Kidney (tissue), 14 donors: ENCODE results near the gene PHTF2. TPM values are rescaled to one million over a fixed set of nuclear protein-coding genes. Genes with fewer than 3 reads are reported as not detected.
"Not testable (repeated sequence)": the region's sequence is repeated elsewhere in the genome, so short reads cannot be mapped to it uniquely, and the experiment has no call there.

Experiments
- DNase-seq, 5 donors: peaks; one replicate each; pipeline ENCODE4 v3.0.0-alpha.2; 2013 to 2020
- FAIRE-seq: peaks from 2 replicates; lab custom pipeline; 2012; peaks lifted over from hg19 to GRCh38; lab: Jason Lieb, UNC
- H3K27ac ChIP-seq, 2 donors: one replicate each; pipeline ENCODE4 v1.7.0; 2013; ENCODE audit warnings: low read depth in 2 of 2, low read length in 2 of 2, inconsistent platforms in 1 of 2
- H3K27me3 ChIP-seq: one replicate; pipeline ENCODE4 v1.7.1; 2013; ENCODE audit warnings: low read length, inconsistent platforms; ENCODE audit not compliant: control insufficient read depth, insufficient read depth
- H3K36me3 ChIP-seq, 3 donors: one replicate each; pipeline versions ENCODE4 v1.7.0 to v1.7.1; 2013; ENCODE audit warnings: low read length in 3 of 3, control low read depth in 1 of 3, inconsistent platforms in 1 of 3; ENCODE audit not compliant: insufficient read depth in 3 of 3, control insufficient read depth in 2 of 3
- H3K4me1 ChIP-seq, 3 donors: one replicate each; pipeline versions ENCODE4 v1.7.0 to v1.7.1; 2013; ENCODE audit warnings: low read length in 3 of 3, inconsistent platforms in 1 of 3, low read depth in 1 of 3; ENCODE audit not compliant: control insufficient read depth in 2 of 3, insufficient read depth in 2 of 3
- H3K4me3 ChIP-seq, 3 donors: one replicate each; pipeline versions ENCODE4 v1.7.0 to v1.8.1; 2013; ENCODE audit warnings: low read length in 3 of 3, control low read depth in 1 of 3, inconsistent platforms in 1 of 3
- H3K9ac ChIP-seq, 3 donors: one replicate each; pipeline versions ENCODE4 v1.7.0 to v1.7.1; 2013; ENCODE audit warnings: low read length in 3 of 3, control low read depth in 1 of 3, inconsistent platforms in 1 of 3
- H3K9me3 ChIP-seq, 3 donors: one replicate each; pipeline versions ENCODE4 v1.7.0 to v1.7.1; 2013; ENCODE audit warnings: low read length in 3 of 3, control low read depth in 1 of 3, inconsistent platforms in 1 of 3; ENCODE audit not compliant: control insufficient read depth in 2 of 3, insufficient read depth in 1 of 3
- intact Hi-C: fragments of 100-400 bp; cut with DNase I; formaldehyde crosslinking; loops from one replicate; pipeline ENCODE4 v1.11.1; 2022
- polyA plus RNA-seq: library from polyadenylated mRNA; stranded (reverse); fragments of 350-450 nt; fragmentation: Illumina TruSeq; extraction: RNeasy Lipid Tissue Mini Kit (QIAGEN cat#74804); gene quantifications from one replicate; pipeline ENCODE4 v1.2.3, GENCODE V29; 2014; ENCODE audit warnings: low read depth, low replicate concordance; ENCODE audit not compliant: insufficient read depth
- total RNA-seq: library from RNA; stranded (reverse); fragmentation: NEBNext Ultra II Directional; extraction: Animal tissue kit (Norgen Biotek cat#: 25700); gene quantifications from one replicate; pipeline ENCODE4 v1.2.1, GENCODE V29; 2021
- TF ChIP-seq, protein P1 (sequence below): IDR thresholded peaks from 3 replicates; pipeline ENCODE4 v1.5.1; 2012; ENCODE audit warnings: mild to moderate bottlenecking, moderate library complexity, borderline replicate concordance; ENCODE audit not compliant: insufficient read depth; ENCODE audit errors: extremely low read depth
- donor health status: control.
- donor health status: control.
- donor health status: control.
- donor health status: control.
- donor health status: control.
- donor health status: DM: yes; HTN: yes; CAD: no.
- donor health status: Normal renal cell carcinoma (clear cell type).

Gene PHTF2
- total and polyA plus RNA-seq, 2 donors from 2014 or later, result 6.0 to 13.8 TPM

DNA sequence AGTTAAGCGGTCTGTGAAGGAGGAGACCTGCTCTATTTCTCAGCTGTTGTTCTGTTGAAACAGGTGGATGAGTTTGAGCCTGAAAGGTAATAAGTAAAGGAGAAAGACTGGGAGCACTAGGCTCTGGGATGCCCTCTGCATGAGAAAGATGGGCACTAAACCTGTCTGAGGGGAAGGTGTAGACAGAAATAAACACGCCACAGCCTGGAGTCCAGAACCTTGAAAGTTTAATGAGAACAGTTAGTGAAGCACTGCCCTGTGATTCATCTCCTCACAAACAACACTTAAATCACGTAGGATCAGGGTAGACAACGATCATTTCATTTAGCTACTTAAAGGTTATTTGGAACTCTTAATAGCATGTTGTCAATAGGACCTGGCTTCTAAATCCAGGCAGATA lies 193.1 kb downstream of the PHTF2 start:
- H3K9me3 ChIP-seq, result no peaks in the 10 kb centered on the region
- TF ChIP-seq, protein P1, sequence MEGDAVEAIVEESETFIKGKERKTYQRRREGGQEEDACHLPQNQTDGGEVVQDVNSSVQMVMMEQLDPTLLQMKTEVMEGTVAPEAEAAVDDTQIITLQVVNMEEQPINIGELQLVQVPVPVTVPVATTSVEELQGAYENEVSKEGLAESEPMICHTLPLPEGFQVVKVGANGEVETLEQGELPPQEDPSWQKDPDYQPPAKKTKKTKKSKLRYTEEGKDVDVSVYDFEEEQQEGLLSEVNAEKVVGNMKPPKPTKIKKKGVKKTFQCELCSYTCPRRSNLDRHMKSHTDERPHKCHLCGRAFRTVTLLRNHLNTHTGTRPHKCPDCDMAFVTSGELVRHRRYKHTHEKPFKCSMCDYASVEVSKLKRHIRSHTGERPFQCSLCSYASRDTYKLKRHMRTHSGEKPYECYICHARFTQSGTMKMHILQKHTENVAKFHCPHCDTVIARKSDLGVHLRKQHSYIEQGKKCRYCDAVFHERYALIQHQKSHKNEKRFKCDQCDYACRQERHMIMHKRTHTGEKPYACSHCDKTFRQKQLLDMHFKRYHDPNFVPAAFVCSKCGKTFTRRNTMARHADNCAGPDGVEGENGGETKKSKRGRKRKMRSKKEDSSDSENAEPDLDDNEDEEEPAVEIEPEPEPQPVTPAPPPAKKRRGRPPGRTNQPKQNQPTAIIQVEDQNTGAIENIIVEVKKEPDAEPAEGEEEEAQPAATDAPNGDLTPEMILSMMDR, result no peak
- no peak for FAIRE-seq
- H3K27me3 ChIP-seq, result no peaks in the 10 kb centered on the region
- intact Hi-C loops, result no loop called here
- no peak for DNase-seq
- H3K4me3 ChIP-seq, result no peak overlapping the region
- H3K36me3 ChIP-seq, result no peaks in the 10 kb centered on the region
- no peak overlapping the region for H3K9ac ChIP-seq
- H3K27ac ChIP-seq, result no peak overlapping the region
- no peaks in the 10 kb centered on the region for H3K4me1 ChIP-seq

DNA sequence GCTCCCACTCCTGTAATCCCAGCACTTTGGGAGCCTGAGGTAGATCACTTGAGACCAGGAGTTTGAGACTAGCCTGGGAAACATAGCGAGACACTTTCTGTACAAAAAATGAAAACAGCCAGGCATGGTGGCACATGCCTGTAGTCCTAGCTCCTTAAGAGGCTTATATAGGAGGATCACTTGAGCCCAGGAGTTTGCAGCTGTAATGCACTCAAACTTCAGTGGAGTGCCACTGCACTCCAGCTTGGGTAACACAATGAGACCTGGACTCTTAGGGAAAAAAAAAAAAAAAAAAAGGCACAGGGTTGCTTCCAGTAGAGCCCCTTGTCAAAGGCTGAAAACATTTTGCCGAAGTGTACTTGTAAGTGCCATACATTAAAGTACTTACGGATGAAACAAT lies 195.3 kb downstream of the PHTF2 start:
- TF ChIP-seq, protein P1, result no peak
- Histone ChIP-seq H3K4me1 (no peaks in the 10 kb centered on the region), H3K4me3 (no peak overlapping the region), H3K9ac (no peak overlapping the region), H3K27me3 (no peaks in the 10 kb centered on the region), H3K9me3 (no peaks in the 10 kb centered on the region), H3K36me3 (no peaks in the 10 kb centered on the region), H3K27ac (no peak overlapping the region)
- DNase-seq, result no peak
- no peak for FAIRE-seq
- intact Hi-C loops, result no loop called here

DNA sequence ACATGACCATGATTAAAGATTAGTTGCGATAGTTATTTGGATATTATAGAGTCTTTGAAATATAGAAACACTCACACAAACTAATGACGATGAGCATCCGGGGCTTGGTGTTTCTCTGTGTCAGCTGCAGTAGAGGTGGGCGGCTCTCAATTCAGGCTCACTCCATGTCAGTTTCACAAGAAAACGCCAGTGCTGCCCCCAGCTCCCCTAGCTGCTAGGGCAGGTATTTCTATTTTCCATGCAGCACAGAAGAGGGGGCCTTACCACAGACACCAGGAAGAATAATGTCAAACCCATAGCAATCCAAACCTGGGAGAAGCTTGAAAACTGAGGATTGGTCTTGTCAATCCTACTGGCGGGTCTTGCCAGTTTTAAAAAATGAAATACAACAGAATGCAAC lies 197.1 kb downstream of the PHTF2 start:
- intact Hi-C loops, result no loop called here

DNA sequence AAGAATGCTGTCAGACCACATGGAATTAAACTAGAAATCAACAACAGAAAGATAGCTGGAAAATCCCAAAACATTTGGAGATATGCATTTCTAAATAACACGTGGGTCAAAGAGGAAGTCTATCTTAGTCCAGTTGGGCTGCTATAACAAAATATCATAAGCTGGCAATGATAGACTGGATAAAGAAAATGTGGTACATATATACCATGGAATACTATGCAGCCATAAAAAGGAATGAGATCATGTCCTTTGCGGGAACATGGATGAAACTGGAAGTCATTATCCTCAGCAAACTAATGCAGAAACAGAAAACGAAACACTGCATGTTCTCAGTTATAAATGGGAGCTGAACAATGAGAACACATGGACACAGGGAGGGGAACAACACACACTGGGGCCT lies 200.6 kb downstream of the PHTF2 start:
- FAIRE-seq, DNase-seq, H3K4me1 ChIP-seq, H3K36me3 ChIP-seq, H3K27ac ChIP-seq, H3K9me3 ChIP-seq, H3K9ac ChIP-seq, intact Hi-C loops, H3K27me3 ChIP-seq, H3K4me3 ChIP-seq: not testable (repeated sequence)

More for the DNA sequence above, 197.1 kb downstream of the PHTF2 start:
- TF ChIP-seq, protein P1, result no peak
- Histone ChIP-seq H3K36me3 (no peaks in the 10 kb centered on the region), H3K27ac (no peak overlapping the region), H3K9ac (no peak overlapping the region), H3K4me1 (no peaks in the 10 kb centered on the region), H3K4me3 (no peak overlapping the region), H3K9me3 (no peaks in the 10 kb centered on the region), H3K27me3 (no peaks in the 10 kb centered on the region)
- DNase-seq (no peak), FAIRE-seq (no peak)
